Measurements from ENCODE around the gene B4GALNT3. TPM values are rescaled to one million over a fixed set of nuclear protein-coding genes. Genes with fewer than 3 reads are reported as not detected.

B4GALNT3 gene
- total RNA-seq, 1 donor from 2014 or later: 8.2 TPM

DNA sequence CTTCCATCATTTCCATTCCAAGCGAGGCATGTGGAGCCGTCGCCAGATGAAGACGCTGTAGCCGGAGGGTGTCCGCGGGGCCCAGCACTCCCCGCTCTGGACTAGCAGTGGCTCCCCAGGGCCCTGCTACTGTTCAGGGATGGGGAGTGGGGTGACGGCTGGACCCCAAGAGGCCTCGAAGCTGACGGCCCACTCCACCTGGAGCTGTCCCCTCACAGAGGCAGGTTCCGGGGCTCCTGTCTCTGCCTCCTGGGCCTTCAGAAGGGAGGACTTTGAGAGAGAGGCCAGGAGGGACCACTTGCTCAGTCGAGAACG is 101.6 kb downstream of the B4GALNT3 start:
- FAIRE-seq: no peak
- Histone ChIP-seq H3K36me3 (ENCODE audit: control insufficient read depth, insufficient read depth, low read length) (no peaks in the 10 kb centered on the region), H3K27me3 (ENCODE audit: control insufficient read depth, insufficient read depth, low read length) (peaks cover 3% of the 10 kb centered on the region), H3K4me3 (ENCODE audit: low read depth, low read length) (no peak overlapping the region)
- no peak for DNase-seq (ENCODE audit: low read depth)
- TF ChIP-seq CTCF (IDR thresholded peaks at IDR 0.05; ENCODE audit: insufficient read depth, low read length, severe bottlenecking): no peak

GRCh38 chr12:561908-562593 is 102.3 kb downstream of the B4GALNT3 start:
- no peak overlapping the region for H3K4me3 ChIP-seq (ENCODE audit: low read depth, low read length)
- H3K27me3 ChIP-seq (ENCODE audit: control insufficient read depth, insufficient read depth, low read length): peaks cover 3% of the 10 kb centered on the region
- DNase-seq (ENCODE audit: low read depth): no peak
- H3K36me3 ChIP-seq (ENCODE audit: control insufficient read depth, insufficient read depth, low read length): no peaks in the 10 kb centered on the region
- TF ChIP-seq CTCF (IDR thresholded peaks at IDR 0.05; ENCODE audit: insufficient read depth, low read length, severe bottlenecking): no peak
- FAIRE-seq: no peak

GRCh38 chr12:562634-563033 is 102.9 kb downstream of the B4GALNT3 start:
- Histone ChIP-seq H3K36me3 (ENCODE audit: control insufficient read depth, insufficient read depth, low read length) (no peaks in the 10 kb centered on the region), H3K27me3 (ENCODE audit: control insufficient read depth, insufficient read depth, low read length) (peaks cover 3% of the 10 kb centered on the region), H3K4me3 (ENCODE audit: low read depth, low read length) (no peak overlapping the region)
- FAIRE-seq: no peak
- no peak for DNase-seq (ENCODE audit: low read depth)
- no peak for TF ChIP-seq CTCF (IDR thresholded peaks at IDR 0.05; ENCODE audit: insufficient read depth, low read length, severe bottlenecking)

- DNase-seq (ENCODE audit: low read depth) (no peak), FAIRE-seq (no peak)
- TF ChIP-seq CTCF (IDR thresholded peaks at IDR 0.05; ENCODE audit: insufficient read depth, low read length, severe bottlenecking): no peak
- no peaks in the 10 kb centered on the region for H3K36me3 ChIP-seq (ENCODE audit: control insufficient read depth, insufficient read depth, low read length)
- H3K4me3 ChIP-seq (ENCODE audit: low read depth, low read length): no peak overlapping the region
- peaks cover 3% of the 10 kb centered on the region for H3K27me3 ChIP-seq (ENCODE audit: control insufficient read depth, insufficient read depth, low read length)
These were observed 103.6 kb downstream of the B4GALNT3 start for GRCh38 chr12:563250-563781.

- TF ChIP-seq CTCF (IDR thresholded peaks at IDR 0.05; ENCODE audit: insufficient read depth, low read length, severe bottlenecking): no peak
- no peak overlapping the region for H3K4me3 ChIP-seq (ENCODE audit: low read depth, low read length)
- FAIRE-seq (no peak), DNase-seq (ENCODE audit: low read depth) (no peak)
- no peaks in the 10 kb centered on the region for H3K36me3 ChIP-seq (ENCODE audit: control insufficient read depth, insufficient read depth, low read length)
- peaks cover under 1% of the 10 kb centered on the region for H3K27me3 ChIP-seq (ENCODE audit: control insufficient read depth, insufficient read depth, low read length)
These were observed 104.1 kb downstream of the B4GALNT3 start for GRCh38 chr12:563787-564298.

- no peak overlapping the region for H3K4me3 ChIP-seq (ENCODE audit: low read depth, low read length)
- no peak for DNase-seq (ENCODE audit: low read depth)
- no peak for FAIRE-seq
- H3K36me3 ChIP-seq (ENCODE audit: control insufficient read depth, insufficient read depth, low read length): no peaks in the 10 kb centered on the region
- H3K27me3 ChIP-seq (ENCODE audit: control insufficient read depth, insufficient read depth, low read length): no peaks in the 10 kb centered on the region
- no peak for TF ChIP-seq CTCF (IDR thresholded peaks at IDR 0.05; ENCODE audit: insufficient read depth, low read length, severe bottlenecking)
These were observed 105.4 kb downstream of the B4GALNT3 start for GRCh38 chr12:565161-565560.
